WTC11 (cell line): ENCODE measurements around the gene SPRR5. TPM values are rescaled to one million over a fixed set of nuclear protein-coding genes. Genes with fewer than 3 reads are reported as not detected.

Source experiments
- CBFB ChIP-seq: sonication (generic); formaldehyde crosslinking; IDR thresholded peaks from 2 replicates; pipeline ENCODE4 v1.8.1; 2022; ENCODE audit warnings: mild to moderate bottlenecking, low read depth, missing genetic modification reagents
- GRHL2 ChIP-seq: fragments of 250-450 bp; sonication (Bioruptor Pico); IDR thresholded peaks from 2 replicates; pipeline ENCODE4 v1.8.0; 2022; ENCODE audit warnings: mild to moderate bottlenecking, moderate library complexity; ENCODE audit not compliant: insufficient replicate concordance, severe bottlenecking
- IRF2 ChIP-seq: sonication (generic); formaldehyde crosslinking; IDR thresholded peaks from 2 replicates; pipeline ENCODE4 v1.8.0; 2022; ENCODE audit warnings: low read depth, missing genetic modification reagents, borderline replicate concordance
- OVOL2 ChIP-seq: fragments of 250-450 bp; sonication (Bioruptor Pico); IDR thresholded peaks from 2 replicates; pipeline ENCODE4 v1.9.0; 2021; ENCODE audit warnings: mild to moderate bottlenecking, borderline replicate concordance
- SOX15 ChIP-seq: fragments of 250-450 bp; sonication (Bioruptor Pico); IDR thresholded peaks from 2 replicates; pipeline ENCODE4 v1.9.0; 2021; ENCODE audit warnings: mild to moderate bottlenecking
- SP1 ChIP-seq: sonication (generic); formaldehyde crosslinking; conservative IDR thresholded peaks from 2 replicates; pipeline ENCODE4 v1.8.1; 2022; ENCODE audit warnings: missing genetic modification reagents
- ZNF121 ChIP-seq: sonication (generic); formaldehyde crosslinking; IDR thresholded peaks from 2 replicates; pipeline ENCODE4 v1.8.0; 2023; ENCODE audit warnings: missing genetic modification reagents
- ZNF263 ChIP-seq: sonication (generic); formaldehyde crosslinking; IDR thresholded peaks from 2 replicates; pipeline ENCODE4 v1.8.1; 2022; ENCODE audit warnings: low read depth, mild to moderate bottlenecking, moderate library complexity, missing genetic modification reagents
- total RNA-seq: library from RNA; stranded (reverse); gene quantifications from 3 replicates; pipeline ENCODE4 v1.2.3, GENCODE V29; 2021
- TF ChIP-seq, protein P1 (sequence below): sonication (generic); formaldehyde crosslinking; IDR thresholded peaks from 2 replicates; pipeline ENCODE4 v1.8.1; 2023; ENCODE audit warnings: mild to moderate bottlenecking, missing genetic modification reagents, borderline replicate concordance
- TF ChIP-seq, protein P2 (sequence below): sonication (generic); formaldehyde crosslinking; conservative IDR thresholded peaks from 2 replicates; pipeline ENCODE4 v1.8.1; 2023; ENCODE audit warnings: mild to moderate bottlenecking, low read depth, missing genetic modification reagents, moderate library complexity
- TF ChIP-seq, protein P3 (sequence below): sonication (generic); formaldehyde crosslinking; IDR thresholded peaks from 2 replicates; pipeline ENCODE4 v1.8.1; 2022; ENCODE audit warnings: mild to moderate bottlenecking, missing genetic modification reagents, moderate library complexity, borderline replicate concordance
- TF ChIP-seq, protein P4 (sequence below): sonication (generic); formaldehyde crosslinking; IDR thresholded peaks from 2 replicates; pipeline ENCODE4 v1.8.1; 2022; ENCODE audit warnings: low read depth, mild to moderate bottlenecking, moderate library complexity, missing genetic modification reagents, borderline replicate concordance
- TF ChIP-seq, protein P5 (sequence below): sonication (generic); formaldehyde crosslinking; IDR thresholded peaks from 2 replicates; pipeline ENCODE4 v1.8.0; 2023; ENCODE audit warnings: missing genetic modification reagents, mild to moderate bottlenecking, borderline replicate concordance
- TF ChIP-seq, protein P6 (sequence below): sonication (generic); formaldehyde crosslinking; IDR thresholded peaks from 2 replicates; pipeline ENCODE4 v1.8.0; 2022; ENCODE audit warnings: mild to moderate bottlenecking, missing genetic modification reagents

The SPRR5 gene
- total RNA-seq, 1 experiment from 2014 or later = not detected

DNA sequence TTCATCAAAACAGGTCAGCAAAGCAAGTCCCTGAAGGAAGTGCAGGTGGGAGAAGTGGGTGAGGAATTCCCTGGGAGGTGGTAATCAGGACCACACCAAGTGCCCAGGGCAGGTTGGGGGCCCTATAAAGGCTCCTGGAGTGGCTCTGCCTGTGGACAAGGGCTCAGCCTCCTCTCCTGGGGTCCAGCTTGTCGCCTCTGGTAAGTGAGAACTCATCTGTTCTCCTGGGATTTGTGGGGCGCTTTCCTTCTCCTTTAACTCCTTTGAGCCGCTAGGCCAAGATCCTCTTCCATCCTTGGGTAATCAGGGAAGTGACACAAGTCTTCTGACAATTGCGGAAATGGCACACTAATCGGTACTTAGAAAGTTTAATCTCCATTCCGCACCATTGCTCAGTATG is 23.5 kb downstream of the SPRR5 start, which contains the start of gene SPRR4 (continued):
- TF ChIP-seq, protein P1, sequence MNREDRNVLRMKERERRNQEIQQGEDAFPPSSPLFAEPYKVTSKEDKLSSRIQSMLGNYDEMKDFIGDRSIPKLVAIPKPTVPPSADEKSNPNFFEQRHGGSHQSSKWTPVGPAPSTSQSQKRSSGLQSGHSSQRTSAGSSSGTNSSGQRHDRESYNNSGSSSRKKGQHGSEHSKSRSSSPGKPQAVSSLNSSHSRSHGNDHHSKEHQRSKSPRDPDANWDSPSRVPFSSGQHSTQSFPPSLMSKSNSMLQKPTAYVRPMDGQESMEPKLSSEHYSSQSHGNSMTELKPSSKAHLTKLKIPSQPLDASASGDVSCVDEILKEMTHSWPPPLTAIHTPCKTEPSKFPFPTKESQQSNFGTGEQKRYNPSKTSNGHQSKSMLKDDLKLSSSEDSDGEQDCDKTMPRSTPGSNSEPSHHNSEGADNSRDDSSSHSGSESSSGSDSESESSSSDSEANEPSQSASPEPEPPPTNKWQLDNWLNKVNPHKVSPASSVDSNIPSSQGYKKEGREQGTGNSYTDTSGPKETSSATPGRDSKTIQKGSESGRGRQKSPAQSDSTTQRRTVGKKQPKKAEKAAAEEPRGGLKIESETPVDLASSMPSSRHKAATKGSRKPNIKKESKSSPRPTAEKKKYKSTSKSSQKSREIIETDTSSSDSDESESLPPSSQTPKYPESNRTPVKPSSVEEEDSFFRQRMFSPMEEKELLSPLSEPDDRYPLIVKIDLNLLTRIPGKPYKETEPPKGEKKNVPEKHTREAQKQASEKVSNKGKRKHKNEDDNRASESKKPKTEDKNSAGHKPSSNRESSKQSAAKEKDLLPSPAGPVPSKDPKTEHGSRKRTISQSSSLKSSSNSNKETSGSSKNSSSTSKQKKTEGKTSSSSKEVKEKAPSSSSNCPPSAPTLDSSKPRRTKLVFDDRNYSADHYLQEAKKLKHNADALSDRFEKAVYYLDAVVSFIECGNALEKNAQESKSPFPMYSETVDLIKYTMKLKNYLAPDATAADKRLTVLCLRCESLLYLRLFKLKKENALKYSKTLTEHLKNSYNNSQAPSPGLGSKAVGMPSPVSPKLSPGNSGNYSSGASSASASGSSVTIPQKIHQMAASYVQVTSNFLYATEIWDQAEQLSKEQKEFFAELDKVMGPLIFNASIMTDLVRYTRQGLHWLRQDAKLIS = no peak
- TF ChIP-seq, protein P2, sequence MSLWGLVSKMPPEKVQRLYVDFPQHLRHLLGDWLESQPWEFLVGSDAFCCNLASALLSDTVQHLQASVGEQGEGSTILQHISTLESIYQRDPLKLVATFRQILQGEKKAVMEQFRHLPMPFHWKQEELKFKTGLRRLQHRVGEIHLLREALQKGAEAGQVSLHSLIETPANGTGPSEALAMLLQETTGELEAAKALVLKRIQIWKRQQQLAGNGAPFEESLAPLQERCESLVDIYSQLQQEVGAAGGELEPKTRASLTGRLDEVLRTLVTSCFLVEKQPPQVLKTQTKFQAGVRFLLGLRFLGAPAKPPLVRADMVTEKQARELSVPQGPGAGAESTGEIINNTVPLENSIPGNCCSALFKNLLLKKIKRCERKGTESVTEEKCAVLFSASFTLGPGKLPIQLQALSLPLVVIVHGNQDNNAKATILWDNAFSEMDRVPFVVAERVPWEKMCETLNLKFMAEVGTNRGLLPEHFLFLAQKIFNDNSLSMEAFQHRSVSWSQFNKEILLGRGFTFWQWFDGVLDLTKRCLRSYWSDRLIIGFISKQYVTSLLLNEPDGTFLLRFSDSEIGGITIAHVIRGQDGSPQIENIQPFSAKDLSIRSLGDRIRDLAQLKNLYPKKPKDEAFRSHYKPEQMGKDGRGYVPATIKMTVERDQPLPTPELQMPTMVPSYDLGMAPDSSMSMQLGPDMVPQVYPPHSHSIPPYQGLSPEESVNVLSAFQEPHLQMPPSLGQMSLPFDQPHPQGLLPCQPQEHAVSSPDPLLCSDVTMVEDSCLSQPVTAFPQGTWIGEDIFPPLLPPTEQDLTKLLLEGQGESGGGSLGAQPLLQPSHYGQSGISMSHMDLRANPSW (CRISPR knock-in tag) = no peak
- TF ChIP-seq CBFB (CRISPR knock-in tag) (no peak), OVOL2 (no peak), ZNF121 (no peak), SOX15 (CRISPR knock-in tag) (no peak), IRF2 (CRISPR knock-in tag) (no peak), ZNF263 (no peak), SP1 (no peak), GRHL2 (CRISPR knock-in tag) (no peak)
- TF ChIP-seq, protein P3, sequence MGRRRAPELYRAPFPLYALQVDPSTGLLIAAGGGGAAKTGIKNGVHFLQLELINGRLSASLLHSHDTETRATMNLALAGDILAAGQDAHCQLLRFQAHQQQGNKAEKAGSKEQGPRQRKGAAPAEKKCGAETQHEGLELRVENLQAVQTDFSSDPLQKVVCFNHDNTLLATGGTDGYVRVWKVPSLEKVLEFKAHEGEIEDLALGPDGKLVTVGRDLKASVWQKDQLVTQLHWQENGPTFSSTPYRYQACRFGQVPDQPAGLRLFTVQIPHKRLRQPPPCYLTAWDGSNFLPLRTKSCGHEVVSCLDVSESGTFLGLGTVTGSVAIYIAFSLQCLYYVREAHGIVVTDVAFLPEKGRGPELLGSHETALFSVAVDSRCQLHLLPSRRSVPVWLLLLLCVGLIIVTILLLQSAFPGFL = no peak
- TF ChIP-seq, protein P4, sequence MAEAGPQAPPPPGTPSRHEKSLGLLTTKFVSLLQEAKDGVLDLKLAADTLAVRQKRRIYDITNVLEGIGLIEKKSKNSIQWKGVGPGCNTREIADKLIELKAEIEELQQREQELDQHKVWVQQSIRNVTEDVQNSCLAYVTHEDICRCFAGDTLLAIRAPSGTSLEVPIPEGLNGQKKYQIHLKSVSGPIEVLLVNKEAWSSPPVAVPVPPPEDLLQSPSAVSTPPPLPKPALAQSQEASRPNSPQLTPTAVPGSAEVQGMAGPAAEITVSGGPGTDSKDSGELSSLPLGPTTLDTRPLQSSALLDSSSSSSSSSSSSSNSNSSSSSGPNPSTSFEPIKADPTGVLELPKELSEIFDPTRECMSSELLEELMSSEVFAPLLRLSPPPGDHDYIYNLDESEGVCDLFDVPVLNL = no peak
- TF ChIP-seq, protein P5, sequence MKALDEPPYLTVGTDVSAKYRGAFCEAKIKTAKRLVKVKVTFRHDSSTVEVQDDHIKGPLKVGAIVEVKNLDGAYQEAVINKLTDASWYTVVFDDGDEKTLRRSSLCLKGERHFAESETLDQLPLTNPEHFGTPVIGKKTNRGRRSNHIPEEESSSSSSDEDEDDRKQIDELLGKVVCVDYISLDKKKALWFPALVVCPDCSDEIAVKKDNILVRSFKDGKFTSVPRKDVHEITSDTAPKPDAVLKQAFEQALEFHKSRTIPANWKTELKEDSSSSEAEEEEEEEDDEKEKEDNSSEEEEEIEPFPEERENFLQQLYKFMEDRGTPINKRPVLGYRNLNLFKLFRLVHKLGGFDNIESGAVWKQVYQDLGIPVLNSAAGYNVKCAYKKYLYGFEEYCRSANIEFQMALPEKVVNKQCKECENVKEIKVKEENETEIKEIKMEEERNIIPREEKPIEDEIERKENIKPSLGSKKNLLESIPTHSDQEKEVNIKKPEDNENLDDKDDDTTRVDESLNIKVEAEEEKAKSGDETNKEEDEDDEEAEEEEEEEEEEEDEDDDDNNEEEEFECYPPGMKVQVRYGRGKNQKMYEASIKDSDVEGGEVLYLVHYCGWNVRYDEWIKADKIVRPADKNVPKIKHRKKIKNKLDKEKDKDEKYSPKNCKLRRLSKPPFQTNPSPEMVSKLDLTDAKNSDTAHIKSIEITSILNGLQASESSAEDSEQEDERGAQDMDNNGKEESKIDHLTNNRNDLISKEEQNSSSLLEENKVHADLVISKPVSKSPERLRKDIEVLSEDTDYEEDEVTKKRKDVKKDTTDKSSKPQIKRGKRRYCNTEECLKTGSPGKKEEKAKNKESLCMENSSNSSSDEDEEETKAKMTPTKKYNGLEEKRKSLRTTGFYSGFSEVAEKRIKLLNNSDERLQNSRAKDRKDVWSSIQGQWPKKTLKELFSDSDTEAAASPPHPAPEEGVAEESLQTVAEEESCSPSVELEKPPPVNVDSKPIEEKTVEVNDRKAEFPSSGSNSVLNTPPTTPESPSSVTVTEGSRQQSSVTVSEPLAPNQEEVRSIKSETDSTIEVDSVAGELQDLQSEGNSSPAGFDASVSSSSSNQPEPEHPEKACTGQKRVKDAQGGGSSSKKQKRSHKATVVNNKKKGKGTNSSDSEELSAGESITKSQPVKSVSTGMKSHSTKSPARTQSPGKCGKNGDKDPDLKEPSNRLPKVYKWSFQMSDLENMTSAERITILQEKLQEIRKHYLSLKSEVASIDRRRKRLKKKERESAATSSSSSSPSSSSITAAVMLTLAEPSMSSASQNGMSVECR (CRISPR knock-in tag) = no peak
- TF ChIP-seq, protein P6, sequence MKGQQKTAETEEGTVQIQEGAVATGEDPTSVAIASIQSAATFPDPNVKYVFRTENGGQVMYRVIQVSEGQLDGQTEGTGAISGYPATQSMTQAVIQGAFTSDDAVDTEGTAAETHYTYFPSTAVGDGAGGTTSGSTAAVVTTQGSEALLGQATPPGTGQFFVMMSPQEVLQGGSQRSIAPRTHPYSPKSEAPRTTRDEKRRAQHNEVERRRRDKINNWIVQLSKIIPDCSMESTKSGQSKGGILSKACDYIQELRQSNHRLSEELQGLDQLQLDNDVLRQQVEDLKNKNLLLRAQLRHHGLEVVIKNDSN (CRISPR knock-in tag) = no peak
